HepG2 (cell line): ENCODE results near the gene JAK1. TPM values are rescaled to one million over a fixed set of nuclear protein-coding genes. Genes with fewer than 3 reads are reported as not detected.

Experiments used
- ADNP ChIP-seq: sonication (generic); formaldehyde crosslinking; IDR thresholded peaks from 2 replicates; pipeline ENCODE4 v1.4.0; 2020; ENCODE audit warnings: missing genetic modification reagents
- CC2D1A ChIP-seq: sonication (generic); formaldehyde crosslinking; IDR thresholded peaks from 2 replicates; pipeline ENCODE4 v1.8.1; 2023; ENCODE audit warnings: mild to moderate bottlenecking, missing genetic modification reagents
- DMAP1 ChIP-seq: IDR thresholded peaks from 2 replicates; pipeline ENCODE4 v1.6.1; 2016
- HOXA3 ChIP-seq: sonication (generic); formaldehyde crosslinking; IDR thresholded peaks from 2 replicates; pipeline ENCODE4 v1.5.0; 2020; ENCODE audit warnings: missing genetic modification reagents
- JUND ChIP-seq: sonication (generic); formaldehyde crosslinking; IDR thresholded peaks from 2 replicates; pipeline ENCODE4 v1.8.0; 2022; ENCODE audit warnings: mild to moderate bottlenecking, missing genetic modification reagents
- POGZ ChIP-seq: sonication (generic); formaldehyde crosslinking; IDR thresholded peaks from 2 replicates; pipeline ENCODE4 v1.4.0; 2020; ENCODE audit warnings: mild to moderate bottlenecking, missing genetic modification reagents
- SATB2 ChIP-seq: sonication (generic); formaldehyde crosslinking; IDR thresholded peaks from 2 replicates; pipeline ENCODE4 v1.5.0; 2020; ENCODE audit warnings: missing genetic modification reagents
- SUZ12 ChIP-seq: fragments of 150-350 bp; IDR thresholded peaks from 2 replicates; pipeline ENCODE4 v1.6.1; 2014; ENCODE audit warnings: low read depth, low read length
- TSC22D2 ChIP-seq: sonication (generic); formaldehyde crosslinking; IDR thresholded peaks from 2 replicates; pipeline ENCODE4 v1.5.1; 2020; ENCODE audit warnings: missing genetic modification reagents, mild to moderate bottlenecking, borderline replicate concordance
- ZNF274 ChIP-seq: sonication (generic); formaldehyde crosslinking; IDR thresholded peaks from 2 replicates; pipeline ENCODE4 v1.5.1; 2020; ENCODE audit warnings: mild to moderate bottlenecking, missing genetic modification reagents
- ZNF614 ChIP-seq: IDR thresholded peaks from 2 replicates; pipeline ENCODE4 v1.6.1; 2018; ENCODE audit warnings: missing biosample characterization, missing genetic modification reagents, inconsistent platforms, borderline replicate concordance
- ZZZ3 ChIP-seq: sonication (generic); formaldehyde crosslinking; IDR thresholded peaks from 2 replicates; pipeline ENCODE4 v1.4.0; 2020; ENCODE audit warnings: missing genetic modification reagents, mild to moderate bottlenecking, borderline replicate concordance
- polyA plus RNA-seq, 8 experiments: library from polyadenylated mRNA; depleted of rRNA in 3 of 8; stranded (reverse) in 7 of 8; unstranded in 1 of 8; fragments of >200 nt; fragmentation: Illumina TruSeq in 4 of 8; extraction: Trizol in 4 of 8; gene quantifications; 2 replicates each; pipeline versions ENCODE4 v1.2.1 to v1.2.3, GENCODE V29; 2011 to 2016; ENCODE audit warnings: low read depth in 4 of 8, missing spikeins in 1 of 8, mixed read lengths in 1 of 8; ENCODE audit not compliant: insufficient read depth in 1 of 8
- total RNA-seq, 5 experiments: library from RNA; depleted of rRNA; stranded (reverse); fragments of >200 nt; fragmentation: Illumina TruSeq; extraction: Trizol; gene quantifications; 2 replicates each; pipeline ENCODE4 v1.2.3, GENCODE V29; 2016; ENCODE audit warnings: low read depth in 1 of 5
- TF ChIP-seq, protein P1 (sequence below): IDR thresholded peaks from 2 replicates; pipeline ENCODE4 v1.6.1; 2016
- TF ChIP-seq, protein P2 (sequence below): sonication (generic); formaldehyde crosslinking; IDR thresholded peaks from 2 replicates; pipeline ENCODE4 v1.5.1; 2020; ENCODE audit warnings: mild to moderate bottlenecking, missing genetic modification reagents
- TF ChIP-seq, protein P3 (sequence below): sonication (generic); formaldehyde crosslinking; IDR thresholded peaks from 2 replicates; pipeline ENCODE4 v1.4.0; 2020; ENCODE audit warnings: mild to moderate bottlenecking, missing genetic modification reagents, borderline replicate concordance
- TF ChIP-seq, protein P4 (sequence below): sonication (generic); formaldehyde crosslinking; IDR thresholded peaks from 2 replicates; pipeline ENCODE4 v1.9.0; 2021; ENCODE audit warnings: missing genetic modification reagents, borderline replicate concordance
- TF ChIP-seq, protein P5 (sequence below): sonication (generic); formaldehyde crosslinking; IDR thresholded peaks from 2 replicates; pipeline ENCODE4 v1.4.0; 2020; ENCODE audit warnings: missing genetic modification reagents

The JAK1 gene
- total and polyA plus RNA-seq, 2 of the 13 experiments (the other 11 are each of a cell fraction or from before 2014, with no cell fraction given): 23.9 to 42.4 TPM

DNA sequence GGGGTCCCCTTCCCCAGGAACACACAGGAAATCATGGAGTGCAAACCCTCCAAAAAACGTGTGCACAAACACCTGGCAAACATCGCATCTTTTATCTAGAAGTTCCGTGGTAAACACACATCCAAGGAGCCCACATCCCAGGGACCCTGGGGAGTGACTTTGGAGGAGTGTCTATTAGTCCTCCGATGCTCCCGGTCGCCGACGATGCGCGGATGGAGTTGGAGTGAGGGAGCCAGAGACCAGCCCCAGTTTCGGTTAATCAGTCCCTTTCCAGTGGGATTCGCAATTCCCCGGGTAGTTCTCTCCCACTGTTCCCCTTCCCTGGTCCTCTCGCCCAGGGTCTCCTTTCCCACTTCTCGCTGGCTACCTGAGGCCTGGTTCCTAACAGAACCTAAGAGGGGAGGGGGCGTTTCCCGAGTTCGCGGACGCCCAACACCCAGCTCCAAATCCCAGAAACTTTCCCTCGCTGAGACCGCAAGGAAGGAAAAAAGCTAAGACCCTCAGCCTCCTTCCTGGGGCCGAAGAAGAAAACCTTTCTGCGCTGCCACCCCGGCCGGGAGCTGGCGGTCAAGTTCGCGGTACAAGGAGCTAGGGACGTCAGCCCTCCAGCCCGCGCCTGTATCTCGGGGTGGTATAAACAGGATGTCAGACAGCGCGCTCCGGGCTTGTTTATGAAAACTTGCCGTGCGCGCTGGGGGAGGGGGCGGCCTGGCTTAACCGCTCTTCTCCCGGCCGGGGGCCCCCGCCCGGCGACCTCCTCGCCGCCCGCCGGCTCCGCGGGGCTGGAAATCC lies 787 bp downstream of the JAK1 start (continued):
- TF ChIP-seq ZNF274 (CRISPR knock-in tag) (no peak), JUND (no peak), ADNP (CRISPR knock-in tag) (no peak), SUZ12 (no peak), TSC22D2 (CRISPR knock-in tag) (no peak), POGZ (CRISPR knock-in tag) (no peak), HOXA3 (CRISPR knock-in tag) (no peak), ZZZ3 (CRISPR knock-in tag) (no peak), ZNF614 (CRISPR knock-in tag) (no peak), DMAP1 (CRISPR knock-in tag) (no peak), SATB2 (CRISPR knock-in tag) (no peak), CC2D1A (CRISPR knock-in tag) (no peak)
- TF ChIP-seq, protein P1, sequence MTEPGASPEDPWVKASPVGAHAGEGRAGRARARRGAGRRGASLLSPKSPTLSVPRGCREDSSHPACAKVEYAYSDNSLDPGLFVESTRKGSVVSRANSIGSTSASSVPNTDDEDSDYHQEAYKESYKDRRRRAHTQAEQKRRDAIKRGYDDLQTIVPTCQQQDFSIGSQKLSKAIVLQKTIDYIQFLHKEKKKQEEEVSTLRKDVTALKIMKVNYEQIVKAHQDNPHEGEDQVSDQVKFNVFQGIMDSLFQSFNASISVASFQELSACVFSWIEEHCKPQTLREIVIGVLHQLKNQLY (CRISPR knock-in tag): no peak
- TF ChIP-seq, protein P2, sequence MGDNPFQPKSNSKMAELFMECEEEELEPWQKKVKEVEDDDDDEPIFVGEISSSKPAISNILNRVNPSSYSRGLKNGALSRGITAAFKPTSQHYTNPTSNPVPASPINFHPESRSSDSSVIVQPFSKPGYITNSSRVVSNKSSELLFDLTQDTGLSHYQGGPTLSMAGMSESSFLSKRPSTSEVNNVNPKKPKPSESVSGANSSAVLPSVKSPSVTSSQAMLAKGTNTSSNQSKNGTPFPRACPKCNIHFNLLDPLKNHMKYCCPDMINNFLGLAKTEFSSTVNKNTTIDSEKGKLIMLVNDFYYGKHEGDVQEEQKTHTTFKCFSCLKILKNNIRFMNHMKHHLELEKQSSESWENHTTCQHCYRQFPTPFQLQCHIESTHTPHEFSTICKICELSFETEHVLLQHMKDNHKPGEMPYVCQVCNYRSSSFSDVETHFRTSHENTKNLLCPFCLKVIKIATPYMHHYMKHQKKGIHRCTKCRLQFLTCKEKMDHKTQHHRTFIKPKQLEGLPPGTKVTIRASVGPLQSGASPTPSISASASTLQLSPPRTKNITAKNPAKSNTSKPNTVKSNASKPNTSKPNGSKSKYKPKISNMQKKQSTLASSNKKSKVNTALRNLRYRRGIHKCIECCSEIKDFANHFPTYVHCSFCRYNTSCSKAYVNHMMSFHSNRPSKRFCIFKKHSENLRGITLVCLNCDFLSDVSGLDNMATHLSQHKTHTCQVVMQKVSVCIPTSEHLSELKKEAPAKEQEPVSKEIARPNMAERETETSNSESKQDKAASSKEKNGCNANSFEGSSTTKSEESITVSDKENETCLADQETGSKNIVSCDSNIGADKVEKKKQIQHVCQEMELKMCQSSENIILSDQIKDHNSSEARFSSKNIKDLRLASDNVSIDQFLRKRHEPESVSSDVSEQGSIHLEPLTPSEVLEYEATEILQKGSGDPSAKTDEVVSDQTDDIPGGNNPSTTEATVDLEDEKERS (CRISPR knock-in tag): no peak
- TF ChIP-seq, protein P3, sequence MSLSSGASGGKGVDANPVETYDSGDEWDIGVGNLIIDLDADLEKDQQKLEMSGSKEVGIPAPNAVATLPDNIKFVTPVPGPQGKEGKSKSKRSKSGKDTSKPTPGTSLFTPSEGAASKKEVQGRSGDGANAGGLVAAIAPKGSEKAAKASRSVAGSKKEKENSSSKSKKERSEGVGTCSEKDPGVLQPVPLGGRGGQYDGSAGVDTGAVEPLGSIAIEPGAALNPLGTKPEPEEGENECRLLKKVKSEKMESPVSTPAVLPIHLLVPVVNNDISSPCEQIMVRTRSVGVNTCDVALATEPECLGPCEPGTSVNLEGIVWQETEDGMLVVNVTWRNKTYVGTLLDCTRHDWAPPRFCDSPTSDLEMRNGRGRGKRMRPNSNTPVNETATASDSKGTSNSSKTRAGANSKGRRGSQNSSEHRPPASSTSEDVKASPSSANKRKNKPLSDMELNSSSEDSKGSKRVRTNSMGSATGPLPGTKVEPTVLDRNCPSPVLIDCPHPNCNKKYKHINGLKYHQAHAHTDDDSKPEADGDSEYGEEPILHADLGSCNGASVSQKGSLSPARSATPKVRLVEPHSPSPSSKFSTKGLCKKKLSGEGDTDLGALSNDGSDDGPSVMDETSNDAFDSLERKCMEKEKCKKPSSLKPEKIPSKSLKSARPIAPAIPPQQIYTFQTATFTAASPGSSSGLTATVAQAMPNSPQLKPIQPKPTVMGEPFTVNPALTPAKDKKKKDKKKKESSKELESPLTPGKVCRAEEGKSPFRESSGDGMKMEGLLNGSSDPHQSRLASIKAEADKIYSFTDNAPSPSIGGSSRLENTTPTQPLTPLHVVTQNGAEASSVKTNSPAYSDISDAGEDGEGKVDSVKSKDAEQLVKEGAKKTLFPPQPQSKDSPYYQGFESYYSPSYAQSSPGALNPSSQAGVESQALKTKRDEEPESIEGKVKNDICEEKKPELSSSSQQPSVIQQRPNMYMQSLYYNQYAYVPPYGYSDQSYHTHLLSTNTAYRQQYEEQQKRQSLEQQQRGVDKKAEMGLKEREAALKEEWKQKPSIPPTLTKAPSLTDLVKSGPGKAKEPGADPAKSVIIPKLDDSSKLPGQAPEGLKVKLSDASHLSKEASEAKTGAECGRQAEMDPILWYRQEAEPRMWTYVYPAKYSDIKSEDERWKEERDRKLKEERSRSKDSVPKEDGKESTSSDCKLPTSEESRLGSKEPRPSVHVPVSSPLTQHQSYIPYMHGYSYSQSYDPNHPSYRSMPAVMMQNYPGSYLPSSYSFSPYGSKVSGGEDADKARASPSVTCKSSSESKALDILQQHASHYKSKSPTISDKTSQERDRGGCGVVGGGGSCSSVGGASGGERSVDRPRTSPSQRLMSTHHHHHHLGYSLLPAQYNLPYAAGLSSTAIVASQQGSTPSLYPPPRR (CRISPR knock-in tag): no peak
- TF ChIP-seq, protein P4, sequence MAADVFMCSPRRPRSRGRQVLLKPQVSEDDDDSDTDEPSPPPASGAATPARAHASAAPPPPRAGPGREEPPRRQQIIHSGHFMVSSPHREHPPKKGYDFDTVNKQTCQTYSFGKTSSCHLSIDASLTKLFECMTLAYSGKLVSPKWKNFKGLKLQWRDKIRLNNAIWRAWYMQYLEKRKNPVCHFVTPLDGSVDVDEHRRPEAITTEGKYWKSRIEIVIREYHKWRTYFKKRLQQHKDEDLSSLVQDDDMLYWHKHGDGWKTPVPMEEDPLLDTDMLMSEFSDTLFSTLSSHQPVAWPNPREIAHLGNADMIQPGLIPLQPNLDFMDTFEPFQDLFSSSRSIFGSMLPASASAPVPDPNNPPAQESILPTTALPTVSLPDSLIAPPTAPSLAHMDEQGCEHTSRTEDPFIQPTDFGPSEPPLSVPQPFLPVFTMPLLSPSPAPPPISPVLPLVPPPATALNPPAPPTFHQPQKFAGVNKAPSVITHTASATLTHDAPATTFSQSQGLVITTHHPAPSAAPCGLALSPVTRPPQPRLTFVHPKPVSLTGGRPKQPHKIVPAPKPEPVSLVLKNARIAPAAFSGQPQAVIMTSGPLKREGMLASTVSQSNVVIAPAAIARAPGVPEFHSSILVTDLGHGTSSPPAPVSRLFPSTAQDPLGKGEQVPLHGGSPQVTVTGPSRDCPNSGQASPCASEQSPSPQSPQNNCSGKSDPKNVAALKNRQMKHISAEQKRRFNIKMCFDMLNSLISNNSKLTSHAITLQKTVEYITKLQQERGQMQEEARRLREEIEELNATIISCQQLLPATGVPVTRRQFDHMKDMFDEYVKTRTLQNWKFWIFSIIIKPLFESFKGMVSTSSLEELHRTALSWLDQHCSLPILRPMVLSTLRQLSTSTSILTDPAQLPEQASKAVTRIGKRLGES: no peak
- TF ChIP-seq, protein P5, sequence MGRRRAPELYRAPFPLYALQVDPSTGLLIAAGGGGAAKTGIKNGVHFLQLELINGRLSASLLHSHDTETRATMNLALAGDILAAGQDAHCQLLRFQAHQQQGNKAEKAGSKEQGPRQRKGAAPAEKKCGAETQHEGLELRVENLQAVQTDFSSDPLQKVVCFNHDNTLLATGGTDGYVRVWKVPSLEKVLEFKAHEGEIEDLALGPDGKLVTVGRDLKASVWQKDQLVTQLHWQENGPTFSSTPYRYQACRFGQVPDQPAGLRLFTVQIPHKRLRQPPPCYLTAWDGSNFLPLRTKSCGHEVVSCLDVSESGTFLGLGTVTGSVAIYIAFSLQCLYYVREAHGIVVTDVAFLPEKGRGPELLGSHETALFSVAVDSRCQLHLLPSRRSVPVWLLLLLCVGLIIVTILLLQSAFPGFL (CRISPR knock-in tag): no peak
